Stimulated activated CD8-positive, alpha-beta memory T cell treated with anti-CD3 and anti-CD28 coated beads, Interleukin-7, amount 100 ng/mL, for 4 hours (primary cell): ENCODE measurements around the gene BANK1.
"Not testable (repeated sequence)": the region's sequence is repeated elsewhere in the genome, so short reads cannot be mapped to it uniquely, and the experiment has no call there.

Experiments used
- DNase-seq, 2 donors: peaks; one replicate each; pipeline ENCODE4 v3.0.0-alpha.2; 2020; ENCODE audit warnings: low read depth in 2 of 2

Gene BANK1

GRCh38 chr4:101886826-101887225 lies 96.3 kb downstream of the BANK1 start:
- no peak for DNase-seq

- DNase-seq: no peak
Measured at GRCh38 chr4:101888472-101888871, 97.9 kb downstream of the BANK1 start.

- DNase-seq: not testable (repeated sequence)
Measured at GRCh38 chr4:101905527-101905926, 115.0 kb downstream of the BANK1 start.

GRCh38 chr4:101910786-101911373 lies 120.3 kb downstream of the BANK1 start:
- DNase-seq: no peak

- no peak for DNase-seq
Measured at GRCh38 chr4:101911616-101912015, 121.1 kb downstream of the BANK1 start.

GRCh38 chr4:101914761-101915160 lies 124.2 kb downstream of the BANK1 start:
- no peak for DNase-seq

GRCh38 chr4:101919373-101919977 lies 128.9 kb downstream of the BANK1 start:
- DNase-seq: no peak

GRCh38 chr4:101921370-101921769 lies 130.8 kb downstream of the BANK1 start:
- DNase-seq: no peak

- DNase-seq: no peak
Measured at GRCh38 chr4:101931619-101932018, 141.1 kb downstream of the BANK1 start.

GRCh38 chr4:101933855-101934254 lies 143.3 kb downstream of the BANK1 start:
- DNase-seq: no peak

GRCh38 chr4:101938836-101939235 lies 148.3 kb downstream of the BANK1 start:
- DNase-seq: no peak

GRCh38 chr4:101941816-101942358 lies 151.4 kb downstream of the BANK1 start:
- no peak for DNase-seq

GRCh38 chr4:101942891-101943290 lies 152.4 kb downstream of the BANK1 start:
- DNase-seq: no peak

GRCh38 chr4:101944649-101945048 lies 154.1 kb downstream of the BANK1 start:
- DNase-seq: no peak

GRCh38 chr4:101948055-101948454 lies 157.5 kb downstream of the BANK1 start:
- DNase-seq: no peak

GRCh38 chr4:101948951-101949350 lies 158.4 kb downstream of the BANK1 start:
- no peak for DNase-seq

- no peak for DNase-seq
Measured at GRCh38 chr4:101950258-101950979, 159.9 kb downstream of the BANK1 start.

- no peak for DNase-seq
Measured at GRCh38 chr4:101952985-101953384, 162.5 kb downstream of the BANK1 start.

GRCh38 chr4:101953949-101954348 lies 163.4 kb downstream of the BANK1 start:
- DNase-seq: no peak

GRCh38 chr4:101954351-101954750 lies 163.8 kb downstream of the BANK1 start:
- DNase-seq: no peak

GRCh38 chr4:101954975-101955678 lies 164.6 kb downstream of the BANK1 start:
- no peak for DNase-seq
